Large intestine (tissue), 3 donors: ENCODE results near the gene TRIM38. TPM values are rescaled to one million over a fixed set of nuclear protein-coding genes. Genes with fewer than 3 reads are reported as not detected.

Source experiments
- DNase-seq, 2 donors: peaks; one replicate each; pipeline versions ENCODE4 v3.0.0 to v3.0.0-alpha.2; 2013
- H3K27ac ChIP-seq: one replicate; pipeline ENCODE4 v1.5.1; 2013; ENCODE audit warnings: low read length
- H3K27me3 ChIP-seq: 2 replicates; pipeline ENCODE4 v1.6.1; 2013; ENCODE audit warnings: low read length; ENCODE audit not compliant: control insufficient read depth, insufficient read depth
- H3K36me3 ChIP-seq: 2 replicates; pipeline ENCODE4 v1.6.1; 2013; ENCODE audit warnings: low read length; ENCODE audit not compliant: control insufficient read depth, insufficient read depth
- H3K4me1 ChIP-seq: one replicate; pipeline ENCODE4 v1.6.1; 2013; ENCODE audit warnings: low read length; ENCODE audit not compliant: control insufficient read depth, insufficient read depth
- H3K4me3 ChIP-seq: one replicate; pipeline ENCODE4 v1.5.1; 2013; ENCODE audit warnings: low read length
- H3K9me3 ChIP-seq: one replicate; pipeline ENCODE4 v1.6.1; 2013; ENCODE audit warnings: mild to moderate bottlenecking, low read depth, low read length, moderate library complexity; ENCODE audit not compliant: control insufficient read depth
- WGBS: methylation state at CpG from one replicate; pipeline ENCODE4 v1.1.5; 2013; ENCODE audit warnings: low lambda C conversion rate; ENCODE audit not compliant: insufficient coverage; 5-methylcytosine and 5-hydroxymethylcytosine counted together
- polyA plus RNA-seq: library from polyadenylated mRNA; unstranded; fragments of 120-200 nt; gene quantifications from one replicate; pipeline ENCODE4 v1.2.1, GENCODE V29; 2013

Gene TRIM38
- polyA plus RNA-seq, 1 donor, result 19.4 TPM

GRCh38 chr6:25952535-25952934 lies 10.1 kb upstream of the TRIM38 start:
- 29% methylated on average over 1 of the region's 2 CpGs for WGBS
- Histone ChIP-seq H3K27me3 (no peaks in the 10 kb centered on the region), H3K27ac (peak overlapping the region; percentile 73), H3K4me1 (peaks cover 19% of the 10 kb centered on the region), H3K9me3 (no peaks in the 10 kb centered on the region), H3K4me3 (no peak overlapping the region), H3K36me3 (no peaks in the 10 kb centered on the region)
- peak; percentile 74 to 91 for DNase-seq

- Histone ChIP-seq H3K4me1 (peaks cover 19% of the 10 kb centered on the region), H3K27me3 (no peaks in the 10 kb centered on the region), H3K9me3 (no peaks in the 10 kb centered on the region), H3K4me3 (no peak overlapping the region), H3K27ac (peak overlapping the region; percentile 73), H3K36me3 (no peaks in the 10 kb centered on the region)
- no CpG with 5 or more reads among the region's 3 CpGs for WGBS
- no peak for DNase-seq
Measured at GRCh38 chr6:25953733-25954132, 8.9 kb upstream of the TRIM38 start.

- H3K4me3 ChIP-seq, result no peak overlapping the region
- H3K9me3 ChIP-seq, result peaks cover 5% of the 10 kb centered on the region
- no peaks in the 10 kb centered on the region for H3K27me3 ChIP-seq
- peaks cover 19% of the 10 kb centered on the region for H3K4me1 ChIP-seq
- DNase-seq, result no peak
- no peaks in the 10 kb centered on the region for H3K36me3 ChIP-seq
- no peak overlapping the region for H3K27ac ChIP-seq
- no CpG with 5 or more reads among the region's 1 CpG for WGBS
Measured at GRCh38 chr6:25954756-25955155, 7.8 kb upstream of the TRIM38 start.

- no peak overlapping the region for H3K27ac ChIP-seq
- WGBS, result 100% methylated on average over 1 of the region's 3 CpGs
- H3K4me1 ChIP-seq, result peaks cover 19% of the 10 kb centered on the region
- no peaks in the 10 kb centered on the region for H3K27me3 ChIP-seq
- no peak for DNase-seq
- no peak overlapping the region for H3K4me3 ChIP-seq
- H3K36me3 ChIP-seq, result no peaks in the 10 kb centered on the region
- peaks cover 5% of the 10 kb centered on the region for H3K9me3 ChIP-seq
Measured at GRCh38 chr6:25956226-25956625, 6.4 kb upstream of the TRIM38 start.

- Histone ChIP-seq H3K4me1 (peaks cover 6% of the 10 kb centered on the region), H3K9me3 (peaks cover 5% of the 10 kb centered on the region), H3K27me3 (no peaks in the 10 kb centered on the region), H3K36me3 (no peaks in the 10 kb centered on the region), H3K27ac (no peak overlapping the region), H3K4me3 (no peak overlapping the region)
- no peak for DNase-seq
- no CpG with 5 or more reads among the region's 3 CpGs for WGBS
Measured at GRCh38 chr6:25958700-25959162, 3.9 kb upstream of the TRIM38 start.

GRCh38 chr6:25959890-25960536 lies 2.6 kb upstream of the TRIM38 start:
- H3K4me1 ChIP-seq, result peaks cover 13% of the 10 kb centered on the region
- peaks cover 5% of the 10 kb centered on the region for H3K9me3 ChIP-seq
- H3K27me3 ChIP-seq, result no peaks in the 10 kb centered on the region
- H3K36me3 ChIP-seq, result no peaks in the 10 kb centered on the region
- no peak overlapping the region for H3K4me3 ChIP-seq
- DNase-seq, result no peak
- no CpG with 5 or more reads among the region's 2 CpGs for WGBS
- no peak overlapping the region for H3K27ac ChIP-seq

GRCh38 chr6:25960734-25961133 lies 1.9 kb upstream of the TRIM38 start:
- no peaks in the 10 kb centered on the region for H3K27me3 ChIP-seq
- H3K4me3 ChIP-seq, result no peak overlapping the region
- H3K27ac ChIP-seq, result no peak overlapping the region
- H3K36me3 ChIP-seq, result no peaks in the 10 kb centered on the region
- H3K4me1 ChIP-seq, result peaks cover 13% of the 10 kb centered on the region
- no peak for DNase-seq
- H3K9me3 ChIP-seq, result peaks cover 5% of the 10 kb centered on the region
- no CpG with 5 or more reads among the region's 3 CpGs for WGBS

GRCh38 chr6:25961619-25962148 lies 918 bp upstream of the TRIM38 start:
- peaks cover 13% of the 10 kb centered on the region for H3K4me1 ChIP-seq
- H3K27me3 ChIP-seq, result no peaks in the 10 kb centered on the region
- peak overlapping the region; percentile 96 for H3K27ac ChIP-seq
- peaks cover 5% of the 10 kb centered on the region for H3K9me3 ChIP-seq
- peaks cover 7% of the 10 kb centered on the region for H3K36me3 ChIP-seq
- DNase-seq, result no peak
- no peak overlapping the region for H3K4me3 ChIP-seq
- WGBS, result 33% methylated on average over 1 of the region's 3 CpGs

- H3K27ac ChIP-seq, result peak overlapping the region; percentile 96
- no peaks in the 10 kb centered on the region for H3K27me3 ChIP-seq
- peaks cover 18% of the 10 kb centered on the region for H3K4me1 ChIP-seq
- H3K9me3 ChIP-seq, result peaks cover 5% of the 10 kb centered on the region
- no CpG with 5 or more reads among the region's 6 CpGs for WGBS
- H3K4me3 ChIP-seq, result peak overlapping the region; percentile 74
- peak; percentile 39 to 64 for DNase-seq
- H3K36me3 ChIP-seq, result peaks cover 23% of the 10 kb centered on the region
Measured at GRCh38 chr6:25963426-25964123, 973 bp downstream of the TRIM38 start.

- no CpG with 5 or more reads among the region's 4 CpGs for WGBS
- peak overlapping the region; percentile 96 for H3K27ac ChIP-seq
- peaks cover 33% of the 10 kb centered on the region for H3K36me3 ChIP-seq
- peak; percentile 29 to 59 for DNase-seq
- H3K9me3 ChIP-seq, result no peaks in the 10 kb centered on the region
- H3K4me1 ChIP-seq, result peaks cover 18% of the 10 kb centered on the region
- no peaks in the 10 kb centered on the region for H3K27me3 ChIP-seq
- H3K4me3 ChIP-seq, result no peak overlapping the region
Measured at GRCh38 chr6:25965058-25965457, 2.5 kb downstream of the TRIM38 start.
